ENCODE measurements around the gene HOXC9. TPM values are rescaled to one million over a fixed set of nuclear protein-coding genes. Genes with fewer than 3 reads are reported as not detected.

HOXC9 gene
- total and polyA plus RNA-seq, 9 of the 15 experiments (the other 6 are each of a cell fraction or from before 2014, with no cell fraction given), result 1.1 to 10.5 (median 9.3) TPM

GRCh38 chr12:54018468-54018984 is 18.6 kb downstream of the HOXC9 start (continued):
- TF ChIP-seq HBP1 (CRISPR knock-in tag; IDR thresholded peaks at IDR 0.05), result no peak
- peak; percentile 84 for TF ChIP-seq EGR1 (conservative IDR thresholded peaks at IDR 0.05)
- TF ChIP-seq ZBTB7A (IDR thresholded peaks at IDR 0.05; ENCODE audit: borderline replicate concordance, control insufficient read depth, low read depth, low read length), result peak; percentile 54; the same call in 1 of the 2 replicates
- TF ChIP-seq NR2C2 (CRISPR knock-in tag; IDR thresholded peaks at IDR 0.05), result no peak
- TF ChIP-seq NR2C2 (tag; IDR thresholded peaks at IDR 0.05), result peak; percentile 66
- no peak; the same call in 1 of the 2 replicates for TF ChIP-seq ELF1 (tag; IDR thresholded peaks at IDR 0.05)
- peak; percentile 27; the same call in 1 of the 2 replicates for TF ChIP-seq ARID1B (IDR thresholded peaks at IDR 0.05)
- TF ChIP-seq ILK (tag; IDR thresholded peaks at IDR 0.05; ENCODE audit: borderline replicate concordance, low read depth), result no peak
- no peak for TF ChIP-seq CSDE1 (IDR thresholded peaks at IDR 0.05)
- no peak for TF ChIP-seq SMAD3 (CRISPR knock-in tag; conservative IDR thresholded peaks at IDR 0.05)
- TF ChIP-seq ZFX (CRISPR knock-in tag; IDR thresholded peaks at IDR 0.05), result peak; percentile 73
- TF ChIP-seq ZNF76 (CRISPR knock-in tag; IDR thresholded peaks at IDR 0.05; ENCODE audit: borderline replicate concordance), result 0 out of 2 replicates have a peak, but pooled peaks have one; percentile 15
- TF ChIP-seq SMAD4 (CRISPR knock-in tag; conservative IDR thresholded peaks at IDR 0.05), result peak; percentile 32; the same call in 1 of the 2 replicates
- TF ChIP-seq ZNF3 (CRISPR knock-in tag; IDR thresholded peaks at IDR 0.05), result no peak
- TF ChIP-seq ZNF696 (CRISPR knock-in tag; conservative IDR thresholded peaks at IDR 0.05), result no peak
- TF ChIP-seq ZNF140 (CRISPR knock-in tag; IDR thresholded peaks at IDR 0.05), result no peak
- 0 out of 2 replicates have a peak, but pooled peaks have one; percentile 26 for TF ChIP-seq ETV1 (tag; conservative IDR thresholded peaks at IDR 0.05; ENCODE audit: low read depth)
- 0 out of 2 replicates have a peak, but pooled peaks have one; percentile 87 for TF ChIP-seq NFRKB (IDR thresholded peaks at IDR 0.05; ENCODE audit: low read depth)
- TF ChIP-seq DEAF1 (CRISPR knock-in tag; IDR thresholded peaks at IDR 0.05), result no peak
- no peak for TF ChIP-seq ZNF280A (IDR thresholded peaks at IDR 0.05; ENCODE audit: low read depth, partially characterized antibody)
- no peak for TF ChIP-seq ZNF24 (IDR thresholded peaks at IDR 0.05)
- 0 out of 2 replicates have a peak, but pooled peaks have one; percentile 5 for TF ChIP-seq NKRF (IDR thresholded peaks at IDR 0.05; ENCODE audit: borderline replicate concordance)
